SK-N-MC (cell line): ENCODE results near the gene SLC15A1.

Experiments
- EZH2 ChIP-seq: fragments of 200-600 bp; sonication (generic); IDR thresholded peaks from one replicate; pipeline ENCODE4 v1.6.1; 2017; ENCODE audit warnings: antibody characterized with exemption
- POLR2AphosphoS5 ChIP-seq: IDR thresholded peaks from 2 replicates; pipeline ENCODE4 v1.6.1; 2012; ENCODE audit warnings: mild to moderate bottlenecking, low read depth, low read length, borderline replicate concordance

DNA sequence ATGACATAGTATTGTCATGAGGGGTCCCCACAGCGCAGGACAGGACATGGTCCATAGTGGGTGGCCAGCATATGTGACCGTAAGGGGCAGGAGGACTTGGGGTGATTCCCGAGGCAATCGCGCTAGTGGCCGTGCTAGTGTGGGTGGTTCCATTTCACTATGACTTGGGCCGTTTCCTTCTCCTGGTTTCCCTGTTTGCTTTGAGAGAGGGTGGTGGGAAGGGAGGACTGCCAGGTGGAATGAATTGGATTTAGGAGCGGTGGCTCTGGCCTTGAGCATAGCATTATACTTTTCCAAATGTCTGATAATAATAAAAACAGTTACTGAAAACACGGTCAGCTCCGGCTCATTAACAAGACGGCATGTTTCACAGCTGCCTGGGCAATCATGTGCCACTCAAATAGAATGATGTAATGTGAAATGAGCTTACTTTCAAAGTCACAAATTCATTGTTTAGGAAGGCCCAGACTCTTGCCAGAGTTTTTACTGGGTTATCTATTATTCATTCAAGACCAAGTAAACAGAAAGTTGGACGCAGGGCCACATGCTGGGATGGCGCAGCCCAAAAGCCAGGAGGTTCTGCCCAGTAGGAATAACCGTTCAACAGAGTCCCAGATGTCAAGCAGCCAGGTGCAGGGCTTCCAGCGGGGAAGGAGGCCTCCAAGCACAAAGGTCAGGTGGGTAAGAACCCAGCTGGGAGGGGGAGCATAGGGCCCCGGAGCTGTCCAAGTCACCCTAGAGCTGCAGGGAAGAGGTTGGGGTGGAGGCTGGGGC is 19.6 kb upstream of the SLC15A1 start:
- no peak for TF ChIP-seq EZH2
- TF ChIP-seq POLR2AphosphoS5, result no peak
